Measurements from ENCODE around the gene NUP98.
A peak's percentile ranks its signal among the peaks of the same experiment; 100 is the strongest.

The NUP98 gene

DNA sequence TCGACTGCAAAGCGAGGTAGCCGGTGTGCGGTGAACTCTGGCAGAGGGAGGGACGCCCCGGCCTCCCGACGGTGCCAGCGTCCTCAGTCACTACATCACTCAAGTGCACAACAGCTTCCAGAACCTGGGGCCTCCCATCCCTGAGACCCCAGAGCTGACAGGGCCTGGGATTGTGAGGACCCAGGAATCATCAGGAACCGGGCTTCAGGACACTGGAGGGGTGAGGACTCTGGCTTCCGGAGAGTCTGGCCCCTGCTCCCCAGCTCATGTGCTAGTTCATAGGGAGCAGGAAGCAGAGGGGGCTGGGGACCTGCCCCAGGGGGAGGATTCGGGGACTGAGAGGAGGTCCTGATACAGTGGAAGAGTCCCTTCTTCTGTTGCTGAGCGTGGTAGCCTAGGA, 160.2 kb downstream of the NUP98 start:
- TF ChIP-seq CTCF (IDR thresholded peaks at IDR 0.05; ENCODE audit: low read depth, low read length, missing control alignments) = no peak
- H3K36me3 ChIP-seq (replicated peaks) = no peaks in the 10 kb centered on the region
- DNase-seq = no peak
- no peak overlapping the region for H3K4me3 ChIP-seq (ENCODE audit: low read depth, low read length)
- H3K27ac ChIP-seq = no peak overlapping the region
- in situ Hi-C loops (cut with HindIII; ENCODE audit: low pct_ligation_motif_present, low sequenced_read_pairs) = no loop called here
- no peaks in the 10 kb centered on the region for H3K27me3 ChIP-seq (replicated peaks)

GRCh38 chr11:3635641-3636375, 161.5 kb downstream of the NUP98 start:
- H3K27me3 ChIP-seq (replicated peaks) = no peaks in the 10 kb centered on the region
- no peaks in the 10 kb centered on the region for H3K36me3 ChIP-seq (replicated peaks)
- H3K4me3 ChIP-seq (ENCODE audit: low read depth, low read length) = no peak overlapping the region
- no peak for DNase-seq
- in situ Hi-C loops (cut with HindIII; ENCODE audit: low pct_ligation_motif_present, low sequenced_read_pairs) = no loop called here
- no peak for TF ChIP-seq CTCF (IDR thresholded peaks at IDR 0.05; ENCODE audit: low read depth, low read length, missing control alignments)
- H3K27ac ChIP-seq = no peak overlapping the region

- Histone ChIP-seq H3K27me3 (replicated peaks) (no peaks in the 10 kb centered on the region), H3K27ac (no peak overlapping the region), H3K36me3 (replicated peaks) (no peaks in the 10 kb centered on the region), H3K4me3 (ENCODE audit: low read depth, low read length) (no peak overlapping the region)
- TF ChIP-seq CTCF (IDR thresholded peaks at IDR 0.05; ENCODE audit: low read depth, low read length, missing control alignments) = no peak
- DNase-seq = no peak
- in situ Hi-C loops (cut with HindIII; ENCODE audit: low pct_ligation_motif_present, low sequenced_read_pairs) = no loop called here
Observed at GRCh38 chr11:3632070-3632660, 165.2 kb downstream of the NUP98 start.

DNA sequence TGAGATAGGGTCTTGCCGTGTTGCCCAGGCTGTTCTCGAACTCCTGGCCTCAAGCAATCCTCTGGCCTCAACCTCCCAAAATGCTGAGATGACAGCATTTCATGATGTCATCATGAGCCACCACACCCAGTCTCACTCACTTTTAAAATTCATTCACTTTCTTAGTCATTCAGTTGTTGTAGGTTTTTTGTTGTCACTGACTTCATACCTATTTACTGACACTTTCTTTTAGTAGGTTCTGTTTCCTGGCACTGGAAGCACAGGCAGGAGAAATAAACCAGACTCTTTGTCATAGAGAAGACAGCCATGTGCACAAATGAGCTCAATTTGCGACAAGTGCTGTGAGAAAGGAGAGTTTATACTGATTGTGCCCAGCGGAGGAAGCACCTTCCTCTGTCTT, 166.0 kb downstream of the NUP98 start:
- no peak for TF ChIP-seq CTCF (IDR thresholded peaks at IDR 0.05; ENCODE audit: low read depth, low read length, missing control alignments)
- Histone ChIP-seq H3K36me3 (replicated peaks) (no peaks in the 10 kb centered on the region), H3K27me3 (replicated peaks) (no peaks in the 10 kb centered on the region), H3K4me3 (ENCODE audit: low read depth, low read length) (no peak overlapping the region), H3K27ac (no peak overlapping the region)
- DNase-seq = no peak
- in situ Hi-C loops (cut with HindIII; ENCODE audit: low pct_ligation_motif_present, low sequenced_read_pairs) = no loop called here

DNA sequence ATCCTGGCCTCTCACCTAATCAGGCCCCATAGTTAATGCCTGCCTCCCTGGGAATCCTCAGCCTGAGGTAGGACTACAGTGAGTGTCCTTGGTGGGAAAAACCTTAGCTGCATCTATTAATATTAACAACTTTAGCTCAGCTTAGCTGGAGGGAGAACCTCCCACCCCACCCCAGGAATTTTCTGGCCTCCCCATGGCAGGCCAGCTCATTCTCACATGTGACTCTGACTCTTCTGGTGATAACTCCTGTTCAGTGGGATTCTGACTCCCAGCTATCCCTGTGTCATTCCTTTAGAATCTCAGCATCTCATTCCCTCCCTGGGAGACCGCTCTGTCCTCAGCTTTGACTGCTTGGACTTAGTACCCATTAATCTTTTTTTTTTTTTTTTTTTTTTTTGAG, 170.1 kb downstream of the NUP98 start:
- TF ChIP-seq CTCF (IDR thresholded peaks at IDR 0.05; ENCODE audit: low read depth, low read length, missing control alignments) = no peak
- no peak overlapping the region for H3K27ac ChIP-seq

More for the DNA sequence above, 170.1 kb downstream of the NUP98 start:
- no peaks in the 10 kb centered on the region for H3K36me3 ChIP-seq (replicated peaks)
- DNase-seq = peak; percentile 68
- H3K4me3 ChIP-seq (ENCODE audit: low read depth, low read length) = no peak overlapping the region
- in situ Hi-C loops (cut with HindIII; ENCODE audit: low pct_ligation_motif_present, low sequenced_read_pairs) = no loop called here
- no peaks in the 10 kb centered on the region for H3K27me3 ChIP-seq (replicated peaks)
